Endothelial cell (in vitro differentiated cells): ENCODE results near the gene SELENON. TPM values are rescaled to one million over a fixed set of nuclear protein-coding genes. Genes with fewer than 3 reads are reported as not detected.
A peak's percentile ranks its signal among the peaks of the same experiment; 100 is the strongest.

Experiments
- DNase-seq: peaks from one replicate; pipeline ENCODE4 v3.0.0; 2021; ENCODE audit warnings: low spot score
- H3K27ac Mint-ChIP-seq: one replicate; pipeline ENCODE4 v1.8.0; 2021; ENCODE audit warnings: mixed read lengths, inconsistent platforms; ENCODE audit not compliant: unreplicated experiment
- H3K27me3 Mint-ChIP-seq: one replicate; pipeline ENCODE4 v1.8.0; 2021; ENCODE audit warnings: mild to moderate bottlenecking, moderate library complexity, mixed read lengths, inconsistent platforms; ENCODE audit not compliant: unreplicated experiment
- H3K36me3 Mint-ChIP-seq: one replicate; pipeline ENCODE4 v1.8.0; 2021; ENCODE audit warnings: mild to moderate bottlenecking, low read depth, mixed read lengths, inconsistent platforms; ENCODE audit not compliant: unreplicated experiment
- H3K4me1 Mint-ChIP-seq: one replicate; pipeline ENCODE4 v1.8.0; 2021; ENCODE audit warnings: mild to moderate bottlenecking, mixed read lengths, inconsistent platforms; ENCODE audit not compliant: unreplicated experiment
- H3K4me3 Mint-ChIP-seq: one replicate; pipeline ENCODE4 v1.8.0; 2021; ENCODE audit warnings: mild to moderate bottlenecking, mixed read lengths, inconsistent platforms; ENCODE audit not compliant: unreplicated experiment
- H3K9me3 Mint-ChIP-seq: one replicate; pipeline ENCODE4 v1.8.0; 2021; ENCODE audit warnings: mixed read lengths, inconsistent platforms; ENCODE audit not compliant: unreplicated experiment
- CTCF ChIP-seq: fragments of 200-600 bp; sonication (generic); IDR thresholded peaks from one replicate; pipeline ENCODE4 v1.5.0; 2021; ENCODE audit warnings: antibody characterized with exemption; ENCODE audit not compliant: unreplicated experiment
- total RNA-seq: library from RNA; stranded (reverse); fragmentation: NEBNext Ultra II Directional; extraction: Animal tissue kit (Norgen Biotek cat#: 25700); gene quantifications from one replicate; pipeline ENCODE4 v1.2.1, GENCODE V29; 2021; ENCODE audit not compliant: unreplicated experiment

SELENON gene
- total RNA-seq, 1 donor from 2014 or later, result 284 TPM

GRCh38 chr1:25810341-25811299 is 10.6 kb downstream of the SELENON start:
- no peak overlapping the region for H3K4me3 Mint-ChIP-seq
- peaks cover 6% of the 10 kb centered on the region for H3K4me1 Mint-ChIP-seq
- peak; percentile 81 for TF ChIP-seq CTCF
- peak; percentile 87 for DNase-seq
- no peak overlapping the region for H3K27ac Mint-ChIP-seq
- no peaks in the 10 kb centered on the region for H3K9me3 Mint-ChIP-seq
- H3K36me3 Mint-ChIP-seq, result peaks cover 30% of the 10 kb centered on the region
- H3K27me3 Mint-ChIP-seq, result no peaks in the 10 kb centered on the region

GRCh38 chr1:25811384-25812082 is 11.5 kb downstream of the SELENON start:
- H3K4me1 Mint-ChIP-seq, result no peaks in the 10 kb centered on the region
- no peak for TF ChIP-seq CTCF
- H3K4me3 Mint-ChIP-seq, result no peak overlapping the region
- peaks cover 1% of the 10 kb centered on the region for H3K27me3 Mint-ChIP-seq
- H3K9me3 Mint-ChIP-seq, result no peaks in the 10 kb centered on the region
- no peak overlapping the region for H3K27ac Mint-ChIP-seq
- H3K36me3 Mint-ChIP-seq, result peaks cover 23% of the 10 kb centered on the region
- no peak for DNase-seq

- DNase-seq, result no peak
- peak overlapping the region; percentile 22 for H3K4me3 Mint-ChIP-seq
- no peak overlapping the region for H3K27ac Mint-ChIP-seq
- H3K36me3 Mint-ChIP-seq, result peaks cover 22% of the 10 kb centered on the region
- H3K4me1 Mint-ChIP-seq, result peaks cover 9% of the 10 kb centered on the region
- peaks cover 7% of the 10 kb centered on the region for H3K27me3 Mint-ChIP-seq
- no peak for TF ChIP-seq CTCF
- no peaks in the 10 kb centered on the region for H3K9me3 Mint-ChIP-seq
Measured at GRCh38 chr1:25813071-25813733, 13.2 kb downstream of the SELENON start.

- H3K4me1 Mint-ChIP-seq, result peaks cover 16% of the 10 kb centered on the region
- no peaks in the 10 kb centered on the region for H3K9me3 Mint-ChIP-seq
- DNase-seq, result no peak
- H3K4me3 Mint-ChIP-seq, result no peak overlapping the region
- peaks cover 29% of the 10 kb centered on the region for H3K36me3 Mint-ChIP-seq
- H3K27ac Mint-ChIP-seq, result no peak overlapping the region
- TF ChIP-seq CTCF, result no peak
- peaks cover 12% of the 10 kb centered on the region for H3K27me3 Mint-ChIP-seq
Measured at GRCh38 chr1:25813734-25814471, 13.9 kb downstream of the SELENON start.
